Cardiac fibroblast (primary cell): ENCODE measurements around the gene ZNF594.
A peak's percentile ranks its signal among the peaks of the same experiment; 100 is the strongest.
"Not testable (repeated sequence)": the region's sequence is repeated elsewhere in the genome, so short reads cannot be mapped to it uniquely, and the experiment has no call there.

ENCODE experiments used
- DNase-seq, 2 donors: peaks; one replicate each; pipeline versions ENCODE4 v3.0.0 to v3.0.0-alpha.2; 2010; ENCODE audit warnings: low read depth in 2 of 2
- H3K4me3 ChIP-seq, 2 donors: replicated peaks in 1 of 2; 1 replicate in 1 of 2; 2 replicates in 1 of 2; pipeline ENCODE4 v1.5.1; 2011; ENCODE audit warnings: low read depth in 2 of 2, low read length in 2 of 2, mild to moderate bottlenecking in 2 of 2, moderate library complexity in 1 of 2
- TF ChIP-seq, protein P1 (sequence below): IDR thresholded peaks from one replicate; pipeline ENCODE4 v1.5.1; 2011; ENCODE audit warnings: low read depth, mild to moderate bottlenecking, low read length, inconsistent platforms

The ZNF594 gene

DNA sequence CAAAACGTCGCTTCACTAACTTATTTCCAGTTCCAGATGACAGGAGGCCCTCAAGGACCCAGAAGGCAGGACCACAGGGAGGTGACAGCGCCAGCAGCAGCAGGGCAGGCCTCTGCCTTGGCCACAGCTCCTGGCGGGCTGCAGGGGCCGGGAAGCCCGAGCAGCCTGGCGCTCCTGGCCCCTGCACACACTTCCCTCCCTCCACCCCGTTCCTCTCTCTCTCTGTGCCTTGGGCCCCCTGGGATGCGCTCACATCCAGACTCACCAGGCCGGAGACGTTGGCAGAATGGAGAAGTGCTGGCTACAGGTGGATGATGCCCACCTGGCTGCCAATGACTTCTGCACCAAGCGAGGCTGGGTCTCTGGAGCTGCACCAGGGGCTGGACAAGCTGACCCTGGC, 12.7 kb downstream of the ZNF594 start:
- no peak for DNase-seq
- TF ChIP-seq, protein P1, sequence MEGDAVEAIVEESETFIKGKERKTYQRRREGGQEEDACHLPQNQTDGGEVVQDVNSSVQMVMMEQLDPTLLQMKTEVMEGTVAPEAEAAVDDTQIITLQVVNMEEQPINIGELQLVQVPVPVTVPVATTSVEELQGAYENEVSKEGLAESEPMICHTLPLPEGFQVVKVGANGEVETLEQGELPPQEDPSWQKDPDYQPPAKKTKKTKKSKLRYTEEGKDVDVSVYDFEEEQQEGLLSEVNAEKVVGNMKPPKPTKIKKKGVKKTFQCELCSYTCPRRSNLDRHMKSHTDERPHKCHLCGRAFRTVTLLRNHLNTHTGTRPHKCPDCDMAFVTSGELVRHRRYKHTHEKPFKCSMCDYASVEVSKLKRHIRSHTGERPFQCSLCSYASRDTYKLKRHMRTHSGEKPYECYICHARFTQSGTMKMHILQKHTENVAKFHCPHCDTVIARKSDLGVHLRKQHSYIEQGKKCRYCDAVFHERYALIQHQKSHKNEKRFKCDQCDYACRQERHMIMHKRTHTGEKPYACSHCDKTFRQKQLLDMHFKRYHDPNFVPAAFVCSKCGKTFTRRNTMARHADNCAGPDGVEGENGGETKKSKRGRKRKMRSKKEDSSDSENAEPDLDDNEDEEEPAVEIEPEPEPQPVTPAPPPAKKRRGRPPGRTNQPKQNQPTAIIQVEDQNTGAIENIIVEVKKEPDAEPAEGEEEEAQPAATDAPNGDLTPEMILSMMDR: no peak
- no peak overlapping the region for H3K4me3 ChIP-seq

GRCh38 chr17:5175027-5175426, 16.6 kb downstream of the ZNF594 start:
- not testable (repeated sequence) for DNase-seq, H3K4me3 ChIP-seq

GRCh38 chr17:5165791-5166564, 25.7 kb downstream of the ZNF594 start:
- H3K4me3 ChIP-seq: not testable (repeated sequence)
- peak; percentile 48 to 63 for DNase-seq

DNA sequence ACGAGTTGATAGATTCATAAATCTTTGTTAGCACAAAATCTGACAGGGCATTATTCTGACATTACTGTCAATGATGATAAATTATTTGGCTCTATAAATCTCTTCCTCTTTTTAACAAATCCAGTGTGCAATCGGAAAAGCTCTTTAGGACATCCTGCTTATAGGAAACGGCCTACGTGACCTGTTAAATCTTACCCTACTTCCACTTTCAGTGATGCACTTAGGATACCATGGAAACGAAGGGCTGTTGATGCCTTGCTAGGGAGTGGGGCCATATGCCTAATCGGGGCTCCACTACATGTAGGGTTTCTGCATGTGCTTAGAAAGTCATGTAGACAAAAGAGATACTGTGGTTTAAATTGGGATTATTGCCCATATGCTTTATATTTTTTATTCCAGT, 27.2 kb downstream of the ZNF594 start:
- TF ChIP-seq, protein P1: no peak
- no peak overlapping the region for H3K4me3 ChIP-seq
- DNase-seq: no peak

- not testable (repeated sequence) for DNase-seq, H3K4me3 ChIP-seq
These were observed 29.9 kb downstream of the ZNF594 start for GRCh38 chr17:5161793-5162192.

DNA sequence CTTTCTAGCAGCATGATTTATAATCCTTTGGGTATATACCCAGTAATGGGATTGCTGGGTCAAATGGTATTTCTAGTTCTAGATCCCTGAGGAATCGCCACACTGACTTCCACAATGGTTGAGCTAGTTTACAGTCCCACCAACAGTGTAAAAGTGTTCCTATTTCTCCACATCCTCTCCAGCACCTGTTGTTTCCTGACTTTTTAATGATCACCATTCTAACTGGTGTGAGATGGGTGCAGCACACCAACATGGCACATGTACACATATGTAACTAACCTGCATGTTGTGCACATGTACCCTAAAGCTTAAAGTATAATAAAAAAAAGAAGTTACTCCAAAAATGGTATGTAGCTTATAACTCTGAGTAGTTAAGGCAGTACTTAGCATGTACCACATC, 31.0 kb downstream of the ZNF594 start:
- DNase-seq, H3K4me3 ChIP-seq: not testable (repeated sequence)

GRCh38 chr17:5146122-5146521, 45.5 kb downstream of the ZNF594 start:
- not testable (repeated sequence) for DNase-seq, H3K4me3 ChIP-seq

DNA sequence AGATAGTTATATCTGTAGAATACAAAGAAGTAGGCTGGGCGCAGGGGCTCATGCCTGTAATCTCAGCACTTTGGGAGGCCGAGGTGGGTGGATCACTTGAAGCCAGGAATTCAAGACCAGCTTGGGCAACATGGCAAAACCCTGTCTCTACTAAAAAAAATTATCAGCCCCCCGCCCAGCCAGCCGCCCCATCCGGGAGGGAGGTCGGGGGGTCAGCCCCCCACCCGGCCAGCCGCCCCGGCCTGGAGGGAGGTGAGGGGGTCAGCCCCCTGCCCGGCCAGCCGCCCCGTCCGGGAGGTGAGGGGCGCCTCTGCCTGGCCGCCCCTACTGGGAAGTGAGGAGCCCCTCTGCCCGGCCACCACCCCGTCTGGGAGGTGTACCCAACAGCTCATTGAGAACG, 48.8 kb downstream of the ZNF594 start:
- not testable (repeated sequence) for H3K4me3 ChIP-seq, DNase-seq

DNA sequence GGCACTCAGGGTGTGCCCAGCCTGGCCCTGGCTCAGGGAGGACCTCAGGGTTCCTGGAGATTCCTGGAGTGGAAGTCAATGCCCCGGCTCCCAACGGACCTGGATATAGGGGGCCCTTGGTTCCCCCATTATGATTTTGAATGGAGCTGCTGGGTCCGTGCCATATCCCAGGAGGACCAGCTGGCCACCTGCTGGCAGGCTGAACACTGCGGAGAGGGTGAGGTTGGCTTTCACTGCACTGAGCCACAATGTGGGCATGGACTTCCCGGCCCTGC, 52.3 kb downstream of the ZNF594 start:
- TF ChIP-seq, protein P1: no peak
- DNase-seq: no peak
- no peak overlapping the region for H3K4me3 ChIP-seq

DNA sequence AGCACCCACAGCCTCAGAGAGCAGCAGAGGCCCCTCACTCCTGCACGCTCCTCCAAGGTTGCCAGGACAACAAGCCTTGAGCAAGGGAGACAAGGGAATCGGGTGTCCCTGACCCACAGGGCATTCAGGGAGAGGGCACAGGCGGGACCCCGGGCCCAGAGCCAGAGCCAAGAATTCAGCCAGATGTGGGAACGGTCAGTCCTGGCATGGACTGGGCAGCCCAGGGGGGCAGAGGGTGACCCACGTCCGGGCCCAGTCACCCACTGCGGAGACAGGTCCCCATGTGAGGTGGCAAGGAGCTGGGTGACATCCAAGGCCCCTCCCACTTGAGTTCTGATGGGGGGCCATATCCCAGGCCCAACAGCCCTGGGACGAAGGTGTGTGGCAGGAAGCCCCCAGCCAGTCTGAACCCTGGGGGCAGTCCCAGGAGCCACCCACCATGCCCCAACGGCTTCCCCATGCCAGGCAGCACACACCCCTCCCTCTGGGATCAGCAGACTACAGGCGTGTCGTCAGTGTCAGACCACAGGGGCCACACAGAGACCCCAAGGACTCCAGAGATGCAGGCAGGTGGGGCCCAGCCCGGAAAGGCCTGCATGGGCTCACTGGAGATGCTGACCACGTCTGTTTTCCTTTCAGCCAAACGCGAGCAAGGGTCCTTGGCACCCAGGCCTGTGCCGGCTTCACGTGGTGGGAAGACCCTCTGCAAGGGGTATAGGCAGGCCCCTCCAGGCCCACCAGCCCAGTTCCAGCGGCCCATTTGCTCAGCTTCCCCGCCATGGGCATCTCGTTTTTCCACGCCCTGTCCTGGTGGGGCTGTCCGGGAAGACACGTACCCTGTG, 52.8 kb downstream of the ZNF594 start:
- no peak for DNase-seq
- TF ChIP-seq, protein P1: no peak
- no peak overlapping the region for H3K4me3 ChIP-seq

GRCh38 chr17:5138198-5138544, 53.5 kb downstream of the ZNF594 start:
- H3K4me3 ChIP-seq, DNase-seq: not testable (repeated sequence)

- not testable (repeated sequence) for H3K4me3 ChIP-seq, DNase-seq
These were observed 54.0 kb downstream of the ZNF594 start for GRCh38 chr17:5137511-5138197.

DNA sequence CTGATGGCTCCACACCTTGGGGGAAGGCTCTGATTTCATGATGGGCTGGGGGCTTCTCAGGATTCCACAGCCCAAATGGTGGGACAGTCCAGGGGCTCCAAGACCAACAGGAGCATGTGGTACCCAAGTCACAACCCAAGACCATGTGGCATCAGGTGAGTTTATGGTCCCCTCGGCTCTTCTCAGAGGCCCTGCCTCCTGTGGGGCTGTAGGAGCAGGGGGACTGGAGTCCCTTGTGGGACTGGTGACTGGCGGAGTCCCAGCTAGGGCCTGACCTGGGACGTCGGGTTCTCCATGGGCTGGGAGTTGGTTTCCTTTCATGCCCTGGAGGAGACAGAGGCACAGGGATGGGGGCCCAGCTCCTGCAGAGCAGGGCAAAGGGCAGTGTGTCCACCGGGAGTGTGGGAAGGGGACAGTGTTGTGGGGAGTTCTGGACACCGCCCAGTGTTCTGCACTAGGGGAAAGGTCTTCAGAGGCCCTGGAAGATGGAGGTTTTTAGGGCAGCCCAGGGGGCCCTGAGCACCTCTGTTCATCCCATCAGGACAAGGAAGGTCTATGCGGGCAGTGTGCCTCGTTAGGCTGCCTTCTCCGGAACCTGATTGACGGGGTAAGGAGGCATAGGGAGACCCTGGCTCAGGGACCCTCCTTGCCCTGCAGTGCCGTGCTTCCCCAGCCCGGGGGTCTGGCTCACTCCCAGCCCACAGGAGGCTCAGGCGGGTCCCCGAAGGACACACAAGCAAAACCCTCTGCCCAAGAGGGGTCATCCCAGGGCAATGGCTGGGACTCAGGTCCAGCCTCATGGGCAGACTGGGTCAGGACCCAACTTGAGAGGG, 54.9 kb downstream of the ZNF594 start:
- not testable (repeated sequence) for H3K4me3 ChIP-seq, DNase-seq
